Prostate gland (tissue), 2 donors: ENCODE data around the gene SLC25A43.

Experiments used
- CTCF ChIP-seq, 4 experiments: fragments of 200-600 bp in 2 of 4; fragments of 450-650 bp in 2 of 4; sonication (generic) in 2 of 4; IDR thresholded peaks; 1 replicate in 3 of 4; 2 replicates in 1 of 4; pipeline ENCODE4 v1.5.1; 2016 to 2019; ENCODE audit warnings: antibody characterized with exemption in 4 of 4, mild to moderate bottlenecking in 2 of 4, moderate library complexity in 2 of 4
- POLR2A ChIP-seq: fragments of 450-650 bp; IDR thresholded peaks from one replicate; pipeline ENCODE4 v1.6.1; 2016; ENCODE audit warnings: antibody characterized with exemption, mild to moderate bottlenecking
- POLR2AphosphoS5 ChIP-seq: sonication (generic); formaldehyde crosslinking; IDR thresholded peaks from one replicate; pipeline ENCODE4 v1.6.1; 2017; ENCODE audit warnings: antibody characterized with exemption

DNA sequence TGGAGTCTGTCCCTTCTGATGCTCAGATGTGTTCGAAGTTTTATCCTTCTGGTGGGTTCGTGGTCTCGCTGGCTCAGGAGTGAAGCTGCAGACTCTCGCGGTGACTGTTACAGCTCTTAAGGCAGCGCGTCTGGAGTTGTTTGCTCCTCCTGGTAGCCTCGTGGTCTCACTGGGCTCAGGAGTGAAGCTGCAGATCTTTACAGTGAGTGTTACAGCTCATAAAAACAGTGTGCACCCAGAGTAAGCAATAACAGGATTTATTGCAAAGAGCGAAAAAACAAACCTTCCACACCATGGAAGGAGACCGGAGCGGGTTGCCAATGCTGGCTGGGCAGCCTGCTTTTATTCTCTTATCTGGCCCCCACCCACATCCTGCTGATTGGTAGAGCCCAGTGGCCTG lies 87.6 kb downstream of the SLC25A43 start:
- TF ChIP-seq CTCF (IDR thresholded peaks at IDR 0.05) (no peak), POLR2AphosphoS5 (peak; percentile 66), POLR2A (no peak)
